HG02571 (cell line): ENCODE data around the gene NUP107.
A peak's percentile ranks its signal among the peaks of the same experiment; 100 is the strongest.
"Not testable (repeated sequence)": the region's sequence is repeated elsewhere in the genome, so short reads cannot be mapped to it uniquely, and the experiment has no call there.

Experiments used
- ATAC-seq: cut with Tn5 transposase; IDR thresholded peaks from one replicate; pipeline ENCODE4 v1.9.1; 2021; ENCODE audit warnings: mild to moderate bottlenecking, moderate library complexity; ENCODE audit not compliant: unreplicated experiment

Gene NUP107

GRCh38 chr12:68686595-68687521, at the start of gene NUP107:
Gene NUP107, plus strand, starts transcription at chr12:68686978. Its CDS starts 88 bp downstream, at chr12:68687066.
- ATAC-seq: peak; percentile 96

GRCh38 chr12:68637439-68637838, 49.3 kb upstream of the NUP107 start:
- not testable (repeated sequence) for ATAC-seq

DNA sequence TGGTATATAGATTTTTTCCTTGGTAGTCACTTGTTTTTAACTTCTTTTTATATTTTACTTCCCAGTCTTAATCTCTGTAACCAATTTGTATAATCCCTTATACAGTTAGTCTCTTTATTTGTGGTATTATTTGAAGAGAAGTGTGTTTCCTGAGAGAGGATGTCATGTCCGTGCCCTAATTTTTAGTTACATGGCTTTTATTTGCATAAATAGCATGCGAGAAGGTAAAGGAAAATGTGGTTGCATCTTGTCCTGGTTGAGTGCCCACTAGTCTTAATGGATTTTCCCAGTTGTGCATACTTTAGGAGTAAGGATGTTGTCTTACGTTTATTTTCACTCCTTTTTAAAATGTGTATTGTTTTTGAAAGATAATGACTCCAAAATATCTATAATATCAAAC, 48.6 kb upstream of the NUP107 start:
- no peak for ATAC-seq

DNA sequence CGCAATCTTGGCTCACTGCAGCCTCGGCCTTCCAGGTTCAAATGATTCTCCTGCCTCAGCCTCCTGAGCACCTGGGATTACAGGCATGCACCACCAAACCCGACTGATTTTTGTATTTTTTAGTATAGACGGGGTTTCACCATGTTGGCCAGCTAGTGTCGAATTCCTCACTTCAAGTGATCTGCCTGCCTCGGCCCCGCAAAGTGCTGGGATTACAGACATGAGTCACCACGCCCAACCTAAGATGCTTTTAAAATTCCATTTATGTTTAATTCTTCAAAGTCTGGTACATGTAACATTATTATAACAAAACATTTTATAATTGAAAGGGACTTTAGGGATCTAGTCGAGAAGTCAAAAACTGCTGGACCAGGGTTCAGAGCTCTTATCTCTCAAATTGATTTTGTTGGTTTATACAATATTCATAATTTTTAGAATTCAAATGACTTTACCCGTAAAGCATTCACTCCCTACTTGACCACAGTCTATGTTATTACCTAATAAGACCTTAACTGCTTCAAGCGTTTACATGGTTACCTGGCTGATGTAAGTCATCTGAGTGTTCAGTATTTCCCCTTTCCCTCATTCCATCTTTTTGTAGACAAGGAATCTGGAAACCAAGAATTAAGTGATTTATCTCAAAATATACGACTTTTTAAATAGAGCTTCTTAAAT, 47.9 kb upstream of the NUP107 start:
- no peak for ATAC-seq

- no peak for ATAC-seq
Measured at GRCh38 chr12:68639396-68639767, 47.4 kb upstream of the NUP107 start.

DNA sequence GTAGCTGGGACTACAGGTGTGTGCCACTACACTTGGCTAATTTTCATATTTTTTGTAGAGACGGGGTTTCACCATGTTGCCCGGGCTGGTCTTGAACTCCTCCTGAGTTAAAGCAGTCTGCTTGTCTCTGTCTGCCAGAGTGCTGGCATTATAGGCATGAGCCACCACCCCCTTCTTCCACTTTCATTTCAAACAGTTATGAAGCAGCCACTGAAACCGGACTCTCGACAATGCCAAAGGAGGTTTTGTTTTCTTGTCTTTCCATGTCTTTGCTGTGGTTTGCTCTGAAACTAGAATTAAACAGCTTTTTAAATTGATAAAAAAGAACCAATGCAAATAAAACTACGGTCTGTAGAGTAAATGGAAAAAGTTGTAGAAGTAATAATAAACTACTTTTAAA, 45.6 kb upstream of the NUP107 start:
- peak; percentile 94 for ATAC-seq

DNA sequence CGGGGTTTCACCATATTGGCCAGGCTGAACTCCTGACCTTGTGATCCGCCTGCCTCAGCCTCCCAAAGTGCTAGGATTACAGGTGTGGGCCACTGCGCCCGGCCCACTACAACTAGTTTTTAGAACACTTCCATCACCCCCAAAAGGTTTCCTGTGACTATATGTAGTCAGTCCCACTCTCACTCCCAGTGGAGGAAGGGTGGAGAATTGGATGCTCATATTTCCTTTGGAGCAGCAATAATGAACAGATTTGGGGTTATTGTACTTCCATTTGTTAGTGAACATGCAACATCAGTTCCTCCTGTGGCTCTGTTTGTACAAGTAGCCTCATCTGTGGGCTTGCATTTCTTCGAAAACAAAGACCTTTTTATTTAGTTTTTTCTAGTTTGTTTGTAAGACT, 40.3 kb upstream of the NUP107 start:
- no peak for ATAC-seq

DNA sequence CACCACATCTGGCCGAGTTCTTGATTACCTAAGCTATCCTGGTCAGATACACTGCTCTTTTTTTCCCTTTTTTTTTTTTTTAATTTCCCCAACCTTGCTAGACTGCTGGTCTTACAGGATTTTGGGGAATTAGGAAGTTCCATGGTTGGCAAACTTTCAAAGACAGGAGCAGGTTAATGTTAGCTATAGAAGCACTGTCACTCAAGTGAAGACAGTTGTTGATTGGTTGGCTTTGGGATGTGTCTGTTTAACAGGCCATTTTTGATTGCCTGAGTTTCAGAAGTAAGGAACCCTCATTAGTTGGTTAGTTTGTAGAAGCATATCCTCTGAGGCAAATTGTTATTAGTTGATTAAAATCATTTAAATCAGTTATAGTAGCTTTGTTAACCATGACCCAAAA, 39.3 kb upstream of the NUP107 start:
- ATAC-seq: no peak

GRCh38 chr12:68648179-68648578, 38.6 kb upstream of the NUP107 start:
- no peak for ATAC-seq

GRCh38 chr12:68665016-68665569, 21.7 kb upstream of the NUP107 start:
- no peak for ATAC-seq

- no peak for ATAC-seq
Measured at GRCh38 chr12:68667291-68667690, 19.5 kb upstream of the NUP107 start.

DNA sequence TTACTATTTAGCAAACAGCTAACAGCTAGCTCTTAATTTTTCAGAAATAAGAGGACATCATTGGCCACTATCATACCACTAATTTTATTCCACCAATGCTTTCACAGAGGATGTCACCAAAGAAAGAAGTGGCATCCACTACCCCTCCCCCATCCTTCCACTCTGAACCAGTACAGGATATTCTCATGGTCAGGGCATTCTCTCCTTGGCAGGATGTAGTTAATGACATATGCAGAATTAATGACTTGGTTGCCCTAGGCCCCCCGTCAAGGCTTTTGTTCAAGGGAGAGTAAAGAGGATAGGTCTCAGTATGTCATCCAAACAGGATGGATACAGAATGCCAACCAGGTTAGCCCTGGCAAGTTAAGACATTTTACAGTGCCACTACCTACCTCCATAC, 18.9 kb upstream of the NUP107 start:
- no peak for ATAC-seq

- no peak for ATAC-seq
Measured at GRCh38 chr12:68671179-68671578, 15.6 kb upstream of the NUP107 start.

GRCh38 chr12:68673788-68674187, 13.0 kb upstream of the NUP107 start:
- ATAC-seq: no peak

DNA sequence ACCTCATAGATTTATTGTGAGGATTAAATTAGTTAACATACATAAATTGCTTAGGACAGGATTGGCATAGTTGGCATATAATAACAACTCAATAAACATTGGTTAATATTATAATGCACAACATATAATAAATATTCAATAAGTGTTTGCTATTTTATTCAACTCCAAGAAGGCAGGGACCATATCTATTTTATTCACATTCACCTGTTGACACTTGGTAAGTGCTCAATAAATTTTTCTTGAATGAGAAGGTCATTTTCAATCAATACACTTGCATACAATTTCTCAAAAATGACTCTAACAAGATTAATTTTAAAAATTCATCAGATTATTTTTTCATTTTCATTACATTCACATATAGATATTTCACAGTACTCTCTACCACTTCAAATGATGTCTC, 12.4 kb upstream of the NUP107 start:
- no peak for ATAC-seq

DNA sequence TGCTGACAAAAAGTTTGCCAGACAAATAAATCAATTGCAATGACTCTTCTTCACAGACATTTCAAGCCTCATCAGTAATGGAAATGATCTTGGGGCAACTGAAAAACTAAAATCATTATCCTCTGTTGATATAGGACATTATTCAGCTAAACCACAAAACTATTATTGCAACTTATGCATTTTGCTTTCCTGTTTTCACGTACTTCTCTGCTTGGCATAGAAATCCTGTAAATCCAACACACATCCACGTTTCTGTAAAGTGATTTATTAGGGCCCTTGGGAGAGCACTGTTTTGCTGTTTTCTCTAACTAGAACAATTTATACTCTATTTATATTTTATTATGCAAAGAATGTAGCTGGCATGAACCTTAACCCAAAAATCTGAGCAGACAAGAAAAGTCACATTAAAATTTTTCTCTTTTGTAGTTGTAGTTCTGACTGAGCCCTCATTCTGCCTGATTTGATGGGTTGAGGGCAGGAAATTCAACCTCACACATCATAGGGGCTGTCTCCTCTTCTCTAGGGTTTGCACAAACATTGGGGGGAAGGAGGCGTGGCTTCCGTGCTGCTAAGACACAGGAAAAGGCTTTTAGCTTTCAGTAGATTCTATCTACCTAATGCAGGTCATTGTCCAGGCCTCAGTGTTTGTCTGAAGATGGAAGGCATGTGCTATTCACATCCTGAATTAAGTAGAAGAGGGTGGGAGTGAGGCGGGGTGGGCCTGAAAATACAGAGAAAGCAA, 11.5 kb upstream of the NUP107 start:
- no peak for ATAC-seq

DNA sequence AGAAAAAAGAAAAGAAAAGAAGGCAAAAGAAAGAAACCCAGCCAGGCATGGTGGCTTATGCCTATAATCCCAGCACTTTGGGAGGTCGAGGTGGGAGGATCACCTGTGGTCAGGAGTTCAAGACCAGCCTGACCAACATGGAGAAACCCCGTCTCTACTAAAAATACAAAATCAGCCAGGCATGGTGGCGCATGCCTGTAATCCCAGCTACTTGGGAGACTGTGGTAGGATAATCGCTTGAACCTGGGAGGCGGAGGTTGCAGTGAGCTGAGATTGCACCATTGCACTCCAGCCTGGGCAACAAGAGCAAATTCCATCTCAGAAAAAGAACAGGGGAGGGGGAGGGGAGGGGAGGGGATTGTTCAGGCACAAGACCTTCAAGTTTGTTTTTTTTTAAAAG, 9.9 kb upstream of the NUP107 start:
- not testable (repeated sequence) for ATAC-seq

DNA sequence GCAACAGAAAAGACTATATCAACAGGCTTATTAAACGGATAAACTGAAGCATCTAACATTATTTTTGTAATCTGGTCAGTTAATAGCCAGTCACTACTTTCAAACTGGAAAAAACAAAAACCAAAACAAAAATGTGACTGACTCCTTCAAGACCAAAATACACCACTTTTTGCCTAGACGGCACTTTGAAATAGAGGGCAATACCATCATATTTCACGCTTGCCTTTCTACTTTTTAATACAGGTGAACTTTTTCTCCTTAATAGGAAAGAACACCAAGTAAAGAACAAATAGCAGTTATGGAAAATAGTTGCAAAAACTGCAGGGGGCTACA, 550 bp upstream of the NUP107 start:
- no peak for ATAC-seq

GRCh38 chr12:68695454-68695853, 8.7 kb downstream of the NUP107 start:
- ATAC-seq: no peak

GRCh38 chr12:68699486-68699885, 12.7 kb downstream of the NUP107 start:
- ATAC-seq: no peak

- no peak for ATAC-seq
Measured at GRCh38 chr12:68727776-68728175, 41.0 kb downstream of the NUP107 start.
